ENCODE results near the gene FARSA.

FARSA gene

DNA sequence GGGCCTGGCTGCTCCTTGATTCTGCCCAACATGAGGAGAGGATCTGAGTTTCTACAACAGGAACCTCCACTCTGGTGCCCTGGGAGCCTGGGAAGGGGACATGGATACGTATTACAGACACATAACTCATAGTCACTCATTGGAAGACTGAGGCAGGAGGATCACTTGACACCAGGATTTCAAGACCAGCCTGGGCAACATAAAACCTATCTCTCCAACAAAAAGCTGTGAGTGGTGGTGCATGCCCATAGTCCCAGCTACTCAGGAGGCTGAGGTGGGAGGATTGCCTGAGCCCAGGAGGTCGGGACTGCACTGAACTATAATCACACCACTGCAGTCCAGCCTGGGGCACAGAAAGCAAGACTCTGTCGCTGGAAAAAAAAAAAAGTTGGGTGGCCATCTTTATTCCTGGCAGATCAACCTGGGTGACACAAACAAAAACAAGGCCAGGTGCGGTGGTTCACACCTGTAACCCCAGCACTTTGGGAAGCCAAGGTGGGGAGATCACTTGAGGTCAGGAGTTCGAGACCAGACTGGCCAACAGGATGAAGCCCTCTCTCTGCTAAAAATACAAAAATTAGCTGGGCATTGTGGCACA lies 45.4 kb downstream of the FARSA start:
- DNase-seq, result no peak

DNA sequence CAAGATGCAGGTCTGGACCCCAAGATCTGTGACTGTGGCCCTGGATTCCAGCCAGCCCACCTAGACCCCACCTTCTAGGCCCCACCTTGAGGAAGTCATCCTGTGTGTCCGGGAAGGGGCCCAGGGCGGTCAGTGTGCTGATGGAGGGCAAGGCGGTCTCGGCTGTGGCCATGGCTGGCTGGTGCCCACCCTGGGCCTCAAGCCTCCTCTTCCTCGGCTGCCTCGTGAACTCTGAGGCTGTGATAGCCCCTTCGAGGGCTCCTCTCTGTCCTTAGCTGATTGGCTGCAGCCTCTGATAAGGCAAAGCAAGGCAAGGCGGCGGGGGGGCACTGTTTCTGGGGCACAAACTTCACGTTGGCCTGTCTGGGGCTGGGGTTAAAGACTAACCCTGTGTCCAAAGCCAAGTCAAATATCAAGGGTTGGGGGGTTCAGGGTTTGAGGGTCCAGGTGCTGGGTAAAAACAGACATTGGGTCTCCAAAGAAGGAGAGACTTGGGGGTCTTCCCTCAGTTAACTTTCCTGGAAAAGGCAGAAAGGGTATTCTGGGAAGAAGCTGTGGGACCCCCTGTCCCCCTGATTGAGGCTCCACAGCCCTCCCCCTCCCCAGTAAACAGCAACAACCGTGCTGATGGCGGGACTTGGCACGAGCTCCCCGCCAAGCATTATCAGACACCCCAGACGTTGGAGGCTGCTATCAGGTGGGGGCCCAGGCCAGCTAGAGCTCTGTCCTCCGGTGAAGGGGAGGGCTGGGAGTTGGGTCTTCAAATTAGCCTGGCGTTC lies 46.4 kb downstream of the FARSA start, which contains the start of gene KLF1:
Gene KLF1, minus strand, starts transcription at position 233 of the 779 bp plus-strand sequence. Its CDS starts 61 bp downstream, at position 172.
- DNase-seq, result no peak

DNA sequence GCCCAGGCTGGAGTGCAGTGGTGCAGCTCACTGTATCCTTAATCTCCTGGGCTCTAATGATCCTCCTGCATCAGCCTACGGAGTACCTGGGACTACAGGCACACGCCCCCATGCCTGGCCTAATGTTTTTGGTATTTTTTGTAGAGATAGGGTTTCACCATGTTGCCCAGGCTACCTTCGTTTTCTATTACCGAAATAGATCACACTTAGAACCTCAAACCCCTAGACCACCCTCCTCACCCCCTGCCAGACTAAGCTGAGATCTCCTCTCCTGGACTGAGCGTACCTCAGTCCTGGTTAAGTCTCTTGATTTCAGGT lies 46.9 kb downstream of the FARSA start:
- no peak for DNase-seq

DNA sequence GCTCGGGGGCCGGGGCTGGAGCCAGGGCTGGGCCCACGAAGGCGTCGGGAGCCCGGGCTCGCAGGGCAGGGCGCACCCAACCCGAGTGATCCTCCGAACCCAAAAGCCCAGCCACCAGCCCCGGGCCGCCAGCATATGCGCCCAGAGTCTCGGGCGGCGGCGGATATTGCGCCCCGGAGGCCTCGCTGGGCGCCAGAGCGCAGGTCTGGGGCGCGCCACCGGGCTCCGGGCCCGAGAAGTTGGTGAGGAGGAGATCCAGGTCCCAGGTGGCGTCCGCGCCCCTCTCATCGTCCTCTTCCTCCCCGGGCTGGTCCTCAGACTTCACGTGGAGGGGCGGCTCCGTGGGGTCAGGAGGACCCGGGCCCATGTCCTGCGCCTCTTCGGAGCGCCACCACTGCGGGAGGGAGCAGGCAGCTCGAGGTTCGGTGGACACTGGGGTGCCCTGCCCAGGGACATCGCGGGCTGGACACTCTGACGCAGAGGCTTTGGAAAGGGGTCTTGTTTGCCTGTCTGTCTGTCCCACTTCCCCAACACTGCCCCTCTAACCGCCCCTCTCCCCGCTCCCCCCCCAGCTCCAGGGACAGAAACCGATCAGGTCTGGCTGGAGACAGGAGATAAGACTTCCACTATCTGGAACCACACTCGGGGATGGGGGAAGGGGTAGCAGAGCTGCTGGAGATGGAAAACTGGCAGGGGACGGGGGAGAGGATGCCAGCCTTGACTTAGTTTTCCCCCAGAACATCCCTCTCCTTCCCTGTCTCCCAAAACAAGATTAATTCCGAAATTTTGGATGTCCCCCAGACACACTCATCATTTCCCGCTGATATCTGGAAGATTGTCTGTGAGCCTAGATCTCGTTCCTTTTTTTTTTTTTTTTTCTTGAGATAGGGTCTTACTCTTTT lies 47.5 kb downstream of the FARSA start:
- DNase-seq, result no peak

DNA sequence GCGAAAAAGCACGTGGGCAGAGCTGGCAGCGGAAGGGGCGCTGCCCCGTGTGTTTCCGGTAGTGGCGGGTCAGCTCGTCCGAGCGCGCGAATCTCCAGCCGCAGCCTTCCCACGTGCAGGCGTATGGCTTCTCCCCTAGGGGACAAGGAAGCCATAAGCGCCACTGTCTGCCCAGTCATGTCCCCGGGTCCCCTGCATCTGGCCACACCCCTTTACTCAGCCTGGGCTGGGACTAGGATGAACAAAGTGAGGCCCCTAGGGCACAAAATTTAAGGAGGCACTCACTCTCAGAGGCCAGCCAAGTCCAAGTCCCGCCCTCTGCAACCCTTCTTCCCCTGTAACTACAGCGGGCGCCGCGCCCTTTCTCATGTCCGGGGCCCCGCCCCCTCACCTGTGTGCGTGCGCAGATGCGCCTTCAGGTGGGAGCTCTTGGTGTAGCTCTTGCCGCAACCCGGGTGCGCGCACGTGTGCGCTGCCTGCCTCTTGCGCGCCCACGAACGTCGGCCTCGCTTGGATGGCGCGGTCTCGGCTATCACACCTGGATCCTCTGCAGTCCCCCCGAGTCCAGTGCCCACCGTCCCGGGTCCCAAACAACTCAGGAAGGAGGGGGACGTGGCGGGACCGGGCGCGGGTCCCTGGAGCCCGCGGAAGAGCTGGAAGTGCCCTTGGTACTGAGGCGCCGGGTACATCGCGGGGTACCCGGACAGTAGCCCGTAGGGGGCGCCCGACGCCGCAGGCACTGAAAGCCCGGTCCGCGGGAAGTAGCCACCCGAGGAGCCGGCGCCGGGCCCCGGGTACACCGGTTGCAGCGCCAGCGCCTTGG lies 48.4 kb downstream of the FARSA start:
- DNase-seq, result peak; percentile 81 to 85

DNA sequence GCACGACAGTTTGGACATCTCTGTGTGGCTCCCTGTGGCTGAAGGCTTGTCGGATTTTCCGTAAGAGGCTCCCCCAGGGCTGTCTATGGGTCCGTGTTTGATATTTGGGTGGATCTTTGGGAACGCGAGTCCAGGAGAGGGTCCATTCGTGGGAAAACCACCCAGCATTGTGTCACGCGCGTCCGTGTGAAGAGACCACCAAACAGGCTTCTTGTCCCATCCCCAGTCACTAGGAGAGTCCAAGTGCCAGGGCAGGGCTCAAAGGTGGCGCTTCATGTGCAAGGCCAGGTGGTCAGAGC lies 48.9 kb downstream of the FARSA start:
- no peak for DNase-seq

DNA sequence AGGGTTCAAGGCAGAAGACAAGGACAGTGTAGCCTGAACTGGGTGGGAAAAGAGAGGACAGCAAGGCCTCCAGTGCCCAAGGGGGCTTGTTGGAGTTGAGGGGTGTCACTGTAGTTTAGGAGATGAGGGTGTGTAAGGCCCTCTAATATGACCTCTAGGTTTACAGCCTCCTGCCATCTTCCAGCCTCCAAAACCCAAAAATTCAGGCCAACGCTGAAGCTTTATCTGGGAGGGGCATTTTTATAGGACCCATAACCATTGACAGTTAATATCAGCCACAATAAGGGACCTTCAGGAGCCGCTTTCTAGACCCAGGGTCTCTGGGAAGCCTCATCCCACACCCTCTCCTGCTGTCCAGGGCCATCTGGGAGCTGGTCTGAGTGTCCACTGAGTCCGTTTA lies 49.3 kb downstream of the FARSA start:
- no peak for DNase-seq

DNA sequence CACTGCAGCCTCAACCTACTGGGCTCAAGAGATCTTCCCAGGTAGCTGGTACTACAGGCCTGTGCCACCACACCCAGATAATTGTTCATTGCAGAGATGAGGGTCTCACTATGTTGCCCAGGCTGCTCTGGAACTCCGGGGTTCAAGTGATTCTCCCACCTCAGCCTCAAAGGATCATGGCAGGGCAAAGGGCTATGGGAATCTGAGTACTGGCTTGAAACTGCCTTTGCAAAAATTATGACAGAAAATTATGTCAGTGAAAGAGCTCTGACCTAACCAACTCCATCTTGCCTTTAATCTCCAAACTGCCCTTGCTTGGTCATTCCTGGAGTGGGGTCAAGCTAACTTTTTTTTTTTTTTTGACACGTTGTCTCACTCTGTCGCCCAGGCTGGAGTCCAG lies 50.9 kb downstream of the FARSA start:
- DNase-seq, result no peak

DNA sequence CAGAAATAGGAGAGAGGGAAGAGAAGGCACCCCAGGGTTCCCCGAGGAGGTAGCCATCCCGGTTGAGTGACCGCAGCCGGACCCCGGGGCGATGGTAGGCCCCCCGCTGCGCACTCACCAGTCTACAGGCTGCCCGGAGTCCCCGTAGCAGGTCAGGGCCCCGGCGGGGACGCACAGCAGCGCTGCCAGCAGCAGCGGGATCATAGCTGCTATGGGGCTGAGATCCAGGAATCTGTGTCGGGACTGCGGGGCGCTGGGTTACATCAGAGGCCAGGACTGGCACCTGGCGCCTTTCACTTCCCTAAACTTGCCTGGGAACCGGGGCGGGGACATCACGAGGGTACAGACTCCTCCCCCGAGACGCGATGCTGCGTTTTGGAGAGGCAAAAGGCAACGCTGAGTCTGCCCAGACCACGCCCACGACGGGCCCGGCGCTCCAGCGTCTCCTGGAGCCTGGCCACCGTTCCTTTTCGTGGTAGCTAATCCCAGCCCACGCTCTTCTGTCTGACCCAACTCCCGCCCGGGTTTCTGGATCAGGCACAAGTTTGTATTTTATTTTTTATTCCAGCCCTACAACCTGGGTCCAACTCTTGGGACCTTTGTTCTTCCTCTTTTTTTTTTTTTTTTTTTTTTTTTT lies 52.2 kb downstream of the FARSA start, which contains the start of gene DNASE2:
Gene DNASE2, minus strand, starts transcription at position 278 of the 637 bp plus-strand sequence. Its CDS starts 74 bp downstream, at position 204.
- DNase-seq, result peak; percentile 70 to 76

DNA sequence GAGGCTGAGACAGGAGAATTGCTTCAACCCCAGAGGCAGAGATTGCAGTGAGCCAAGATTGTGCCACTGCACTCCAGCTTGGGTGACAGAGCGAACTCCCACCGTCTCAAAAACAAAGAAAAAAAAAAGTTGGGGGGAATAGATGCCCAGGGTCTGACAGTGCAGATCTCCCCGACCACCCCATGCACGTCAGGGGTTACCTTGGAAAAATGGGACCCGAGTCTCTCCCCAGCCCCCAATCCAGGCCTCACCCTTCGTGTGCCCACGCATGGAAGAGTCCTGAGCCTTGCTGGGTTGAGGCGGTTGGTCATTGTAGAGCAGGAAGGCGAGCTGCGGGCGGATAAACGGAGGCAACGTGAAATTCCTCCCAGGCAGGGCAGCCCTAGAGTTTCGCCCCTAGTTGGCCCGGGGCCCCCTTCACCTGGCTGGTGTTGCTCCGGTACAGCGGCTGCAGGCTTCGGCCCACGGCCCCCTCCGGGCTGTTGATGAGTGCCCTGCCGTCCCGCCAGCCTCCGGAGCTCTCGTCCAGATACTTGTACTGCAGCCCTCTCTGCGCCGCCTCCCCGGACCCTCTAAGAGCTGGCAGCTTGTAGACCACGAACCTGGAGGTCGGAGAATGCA lies 52.9 kb downstream of the FARSA start:
- peak in 1 of 2 experiments; percentile 6 for DNase-seq

DNA sequence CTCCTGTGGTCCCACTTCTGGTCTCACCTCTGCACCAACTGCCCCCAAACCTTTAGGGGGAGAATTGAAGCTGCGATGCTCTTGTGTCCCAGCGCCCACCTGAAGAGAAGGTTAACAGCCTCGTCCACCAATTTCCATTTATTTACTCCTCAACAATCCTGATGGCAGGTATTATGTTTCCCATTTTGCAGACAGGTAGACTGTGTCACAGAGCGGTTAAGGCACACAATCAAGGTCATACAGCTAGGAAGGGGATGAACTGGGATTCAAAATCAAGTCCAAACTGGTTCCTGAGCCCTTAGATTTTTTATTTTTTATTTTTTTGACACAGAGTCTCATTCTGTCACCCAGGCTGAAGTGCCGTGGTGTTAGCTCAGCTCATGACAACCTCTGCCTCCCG lies 58.4 kb downstream of the FARSA start:
- no peak for DNase-seq

DNA sequence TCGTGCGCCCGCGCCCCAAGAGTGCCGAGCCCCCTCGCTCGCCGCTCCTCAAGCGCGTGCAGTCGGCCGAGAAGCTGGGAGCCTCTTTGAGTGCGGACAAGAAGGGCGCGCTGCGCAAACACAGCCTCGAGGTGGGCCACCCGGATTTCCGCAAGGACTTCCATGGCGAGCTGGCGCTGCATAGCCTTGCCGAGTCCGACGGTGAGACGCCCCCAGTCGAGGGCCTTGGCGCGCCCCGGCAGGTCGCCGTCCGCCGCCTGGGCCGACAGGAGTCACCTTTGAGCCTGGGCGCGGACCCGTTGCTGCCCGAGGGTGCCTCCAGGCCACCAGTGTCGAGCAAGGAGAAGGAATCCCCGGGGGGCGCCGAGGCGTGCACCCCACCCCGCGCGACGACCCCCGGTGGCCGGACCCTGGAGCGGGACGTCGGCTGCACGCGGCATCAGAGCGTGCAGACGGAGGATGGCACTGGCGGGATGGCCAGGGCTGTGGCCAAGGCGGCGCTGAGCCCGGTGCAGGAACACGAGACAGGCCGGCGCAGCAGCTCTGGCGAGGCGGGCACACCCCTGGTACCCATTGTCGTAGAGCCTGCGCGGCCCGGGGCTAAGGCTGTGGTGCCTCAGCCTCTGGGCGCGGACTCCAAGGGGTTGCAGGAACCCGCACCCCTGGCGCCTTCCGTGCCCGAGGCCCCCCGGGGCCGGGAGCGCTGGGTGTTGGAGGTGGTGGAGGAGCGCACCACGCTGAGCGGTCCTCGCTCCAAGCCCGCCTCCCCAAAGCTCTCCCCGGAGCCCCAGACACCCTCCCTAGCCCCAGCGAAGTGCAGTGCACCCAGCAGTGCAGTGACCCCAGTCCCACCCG lies 59.4 kb downstream of the FARSA start:
- DNase-seq, result no peak

DNA sequence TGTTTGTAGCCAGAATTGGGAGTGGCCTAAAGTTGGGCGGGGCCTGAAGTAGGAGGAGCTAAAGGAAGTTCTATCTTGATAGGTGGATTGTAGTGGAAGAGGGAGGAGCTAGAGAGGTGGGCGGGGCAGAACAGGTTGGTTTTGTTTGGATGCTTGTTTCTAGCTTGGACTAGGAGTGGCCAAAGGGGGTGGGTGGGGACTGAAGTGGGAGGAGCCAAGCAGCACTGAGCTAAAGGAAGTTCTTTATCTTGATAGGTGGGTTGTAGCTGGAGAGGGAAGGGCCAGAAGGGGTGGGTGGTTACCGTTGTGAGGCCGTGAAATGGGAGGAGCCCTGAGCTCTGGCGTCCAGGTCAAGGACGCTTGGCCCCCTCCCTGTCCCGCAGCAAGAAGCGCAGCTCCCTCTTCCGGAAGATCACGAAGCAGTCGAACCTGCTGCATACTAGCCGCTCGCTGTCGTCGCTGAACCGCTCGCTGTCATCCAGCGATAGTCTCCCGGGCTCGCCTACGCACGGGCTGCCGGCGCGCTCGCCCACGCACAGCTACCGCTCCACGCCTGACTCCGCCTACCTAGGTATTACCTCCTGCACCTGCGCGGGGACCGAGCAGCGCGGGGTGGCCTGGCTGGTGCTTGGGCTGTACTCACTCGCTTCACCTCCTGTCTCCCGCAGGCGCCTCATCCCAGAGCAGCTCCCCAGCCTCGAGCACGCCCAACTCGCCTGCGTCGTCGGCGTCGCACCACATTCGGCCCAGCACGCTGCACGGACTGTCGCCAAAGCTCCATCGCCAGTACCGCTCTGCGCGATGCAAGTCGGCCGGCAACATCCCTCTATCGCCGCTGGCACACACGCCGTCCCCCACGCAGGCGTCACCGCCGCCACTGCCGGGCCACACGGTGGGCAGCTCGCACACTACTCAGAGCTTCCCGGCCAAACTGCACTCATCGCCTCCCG lies 60.3 kb downstream of the FARSA start:
- DNase-seq, result peak; percentile 52 to 56

All from NCI-H187 (cell line).